ENCODE measurements around the gene CHRDL2.
"Not testable (repeated sequence)": the region's sequence is repeated elsewhere in the genome, so short reads cannot be mapped to it uniquely, and the experiment has no call there.

Gene CHRDL2

DNA sequence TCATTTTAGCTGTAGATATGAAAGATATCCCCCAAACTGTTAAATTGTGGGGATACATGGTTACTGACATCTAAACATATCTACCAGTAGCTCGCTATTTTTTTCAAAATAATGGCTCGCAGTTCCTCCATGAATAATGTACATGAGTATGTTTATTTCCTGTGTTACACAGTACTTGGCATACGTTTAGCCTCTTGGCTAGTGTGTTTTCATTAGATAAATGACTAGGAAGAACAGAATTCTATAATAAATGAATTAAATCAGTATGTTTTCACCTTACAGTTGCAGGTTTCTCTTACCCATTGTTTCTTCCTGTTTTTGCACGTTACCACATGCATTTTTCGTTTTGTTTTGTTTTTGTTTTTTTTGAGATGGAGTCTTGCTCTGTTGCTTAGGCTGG is 39.2 kb upstream of the CHRDL2 start:
- no peak for DNase-seq
- Histone ChIP-seq H3K23ac (ENCODE audit: low read length) (no peak overlapping the region), H3K4me2 (ENCODE audit: low read length) (no peak overlapping the region), H3K18ac (ENCODE audit: low read length) (no peak overlapping the region), H4K12ac (ENCODE audit: low read depth, low read length) (no peak overlapping the region), H4K91ac (ENCODE audit: low read depth, low read length) (no peak overlapping the region), H3K79me1 (ENCODE audit: low read length) (no peaks in the 10 kb centered on the region), H3K27ac (ENCODE audit: low read depth, low read length) (no peak overlapping the region), H3K27me3 (ENCODE audit: insufficient read depth, low read length) (no peaks in the 10 kb centered on the region), H2AK5ac (ENCODE audit: low read length) (no peak overlapping the region), H2AFZ (ENCODE audit: insufficient read depth, low read length, poor library complexity) (no peak overlapping the region), H3K4me3 (ENCODE audit: low read depth, low read length) (no peak overlapping the region), H3K79me2 (ENCODE audit: control insufficient read depth, insufficient read depth, low read length, poor library complexity) (no peaks in the 10 kb centered on the region), H2BK120ac (ENCODE audit: insufficient read depth, low read length, poor library complexity) (no peak overlapping the region), H3K9ac (ENCODE audit: low read length) (no peak overlapping the region), H2BK5ac (ENCODE audit: low read depth, low read length, poor library complexity) (no peak overlapping the region), H3K14ac (ENCODE audit: low read length) (no peak overlapping the region), H3K4ac (ENCODE audit: low read depth, low read length) (no peak overlapping the region), H3K36me3 (ENCODE audit: control insufficient read depth in 1 of 2, insufficient read depth in 2 of 2, low read length in 2 of 2) (no peaks in the 10 kb centered on the region), H4K8ac (ENCODE audit: low read depth, low read length) (no peak overlapping the region), H2BK12ac (ENCODE audit: low read length) (no peak overlapping the region), H3K9me3 (ENCODE audit: insufficient read depth, low read depth, low read length) (no peaks in the 10 kb centered on the region), H3K4me1 (ENCODE audit: control insufficient read depth in 1 of 2, insufficient read depth in 2 of 2, low read length in 2 of 2) (no peaks in the 10 kb centered on the region)
- no CpG with 5 or more reads among the region's 5 CpGs for WGBS (ENCODE audit: extremely low coverage, insufficient coverage, insufficient read length)

DNA sequence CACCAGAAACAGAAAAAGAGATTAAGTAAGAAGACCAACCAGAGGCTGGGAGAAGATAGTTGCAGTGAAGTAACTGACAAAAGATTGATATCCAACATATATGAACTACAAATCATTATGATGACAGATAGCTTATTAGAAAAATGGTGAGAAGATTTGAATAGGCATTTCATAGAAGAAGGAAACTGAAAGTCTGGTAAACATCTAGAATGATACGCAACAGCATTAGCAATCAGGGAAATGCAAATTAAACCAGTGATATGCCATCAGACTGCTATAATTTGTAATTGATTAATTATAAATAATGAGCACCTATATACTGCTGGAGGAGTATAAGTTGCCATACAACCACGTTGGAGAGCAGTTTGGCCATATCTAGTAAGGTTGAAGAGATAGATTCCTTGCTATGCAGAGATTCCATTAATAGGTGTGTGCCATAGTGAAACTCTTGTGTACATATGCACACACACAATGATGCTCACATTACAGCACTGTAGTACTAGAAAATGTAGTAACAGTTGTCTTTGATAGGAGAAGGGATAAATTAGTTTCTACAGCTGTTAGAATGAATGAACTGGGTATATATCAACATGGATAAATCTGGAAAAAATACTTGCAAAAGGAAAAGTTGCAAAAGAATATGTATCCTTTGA is 38.0 kb upstream of the CHRDL2 start:
- no peak overlapping the region for H3K4me3 ChIP-seq (ENCODE audit: low read depth, low read length)
- no peaks in the 10 kb centered on the region for H3K79me1 ChIP-seq (ENCODE audit: low read length)
- no peak overlapping the region for H2AFZ ChIP-seq (ENCODE audit: insufficient read depth, low read length, poor library complexity)
- H3K4me2 ChIP-seq (ENCODE audit: low read length): no peak overlapping the region
- no peak overlapping the region for H2BK5ac ChIP-seq (ENCODE audit: low read depth, low read length, poor library complexity)
- no peak overlapping the region for H3K27ac ChIP-seq (ENCODE audit: low read depth, low read length)
- H4K8ac ChIP-seq (ENCODE audit: low read depth, low read length): no peak overlapping the region
- no peaks in the 10 kb centered on the region for H3K27me3 ChIP-seq (ENCODE audit: insufficient read depth, low read length)
- no peak overlapping the region for H3K23ac ChIP-seq (ENCODE audit: low read length)
- no peak overlapping the region for H4K12ac ChIP-seq (ENCODE audit: low read depth, low read length)
- no peaks in the 10 kb centered on the region for H3K9me3 ChIP-seq (ENCODE audit: insufficient read depth, low read depth, low read length)
- H3K4me1 ChIP-seq (ENCODE audit: control insufficient read depth in 1 of 2, insufficient read depth in 2 of 2, low read length in 2 of 2): no peaks in the 10 kb centered on the region
- H3K14ac ChIP-seq (ENCODE audit: low read length): no peak overlapping the region
- H2BK12ac ChIP-seq (ENCODE audit: low read length): no peak overlapping the region
- no peak overlapping the region for H4K91ac ChIP-seq (ENCODE audit: low read depth, low read length)
- H3K36me3 ChIP-seq (ENCODE audit: control insufficient read depth in 1 of 2, insufficient read depth in 2 of 2, low read length in 2 of 2): peaks cover under 1 to 1% of the 10 kb centered on the region in 2 experiments
- no peak for DNase-seq
- H3K4ac ChIP-seq (ENCODE audit: low read depth, low read length): no peak overlapping the region
- no peak overlapping the region for H2BK120ac ChIP-seq (ENCODE audit: insufficient read depth, low read length, poor library complexity)
- H3K9ac ChIP-seq (ENCODE audit: low read length): no peak overlapping the region
- no peak overlapping the region for H3K18ac ChIP-seq (ENCODE audit: low read length)
- H2AK5ac ChIP-seq (ENCODE audit: low read length): no peak overlapping the region
- no CpG with 5 or more reads among the region's 2 CpGs for whole genome bisulfite sequencing (ENCODE audit: extremely low coverage, insufficient coverage, insufficient read length)
- no peaks in the 10 kb centered on the region for H3K79me2 ChIP-seq (ENCODE audit: control insufficient read depth, insufficient read depth, low read length, poor library complexity)

DNA sequence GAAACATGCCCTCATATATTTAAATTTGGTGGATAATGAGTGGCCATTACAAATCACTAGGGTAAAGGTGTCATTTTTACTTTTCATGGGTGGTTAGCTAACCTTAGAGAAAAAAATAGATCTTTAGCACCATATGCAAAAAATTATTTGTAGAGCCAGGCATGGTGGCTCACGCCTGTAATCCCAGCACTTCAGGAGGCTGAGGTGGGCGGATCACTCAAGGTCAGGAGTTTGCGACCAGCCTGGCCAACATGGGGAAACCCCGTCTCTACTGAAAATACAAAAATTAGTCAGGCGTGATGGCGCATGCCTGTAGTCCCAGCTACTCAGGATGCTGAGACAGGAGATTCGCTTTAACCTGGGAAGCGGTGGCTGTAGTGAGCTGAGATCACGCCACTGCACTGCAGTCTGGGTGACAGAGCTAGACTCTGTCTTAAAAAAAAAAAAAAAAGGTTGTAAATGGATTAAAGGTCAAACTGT is 37.0 kb upstream of the CHRDL2 start:
- H2BK120ac ChIP-seq (ENCODE audit: insufficient read depth, low read length, poor library complexity); H3K79me2 ChIP-seq (ENCODE audit: control insufficient read depth, insufficient read depth, low read length, poor library complexity); H3K36me3 ChIP-seq (ENCODE audit: control insufficient read depth in 1 of 2, insufficient read depth in 2 of 2, low read length in 2 of 2); H3K4me3 ChIP-seq (ENCODE audit: low read depth, low read length); H3K4me1 ChIP-seq (ENCODE audit: control insufficient read depth in 1 of 2, insufficient read depth in 2 of 2, low read length in 2 of 2); H3K23ac ChIP-seq (ENCODE audit: low read length); H3K18ac ChIP-seq (ENCODE audit: low read length); H3K4ac ChIP-seq (ENCODE audit: low read depth, low read length); H3K27ac ChIP-seq (ENCODE audit: low read depth, low read length); H4K12ac ChIP-seq (ENCODE audit: low read depth, low read length); H2AK5ac ChIP-seq (ENCODE audit: low read length); H2AFZ ChIP-seq (ENCODE audit: insufficient read depth, low read length, poor library complexity); H4K8ac ChIP-seq (ENCODE audit: low read depth, low read length); H3K4me2 ChIP-seq (ENCODE audit: low read length); H2BK12ac ChIP-seq (ENCODE audit: low read length); H3K9me3 ChIP-seq (ENCODE audit: insufficient read depth, low read depth, low read length); H3K9ac ChIP-seq (ENCODE audit: low read length); H4K91ac ChIP-seq (ENCODE audit: low read depth, low read length); H3K27me3 ChIP-seq (ENCODE audit: insufficient read depth, low read length); H3K14ac ChIP-seq (ENCODE audit: low read length); H2BK5ac ChIP-seq (ENCODE audit: low read depth, low read length, poor library complexity); H3K79me1 ChIP-seq (ENCODE audit: low read length); DNase-seq: not testable (repeated sequence)
- WGBS (ENCODE audit: extremely low coverage, insufficient coverage, insufficient read length): no CpG with 5 or more reads among the region's 9 CpGs

DNA sequence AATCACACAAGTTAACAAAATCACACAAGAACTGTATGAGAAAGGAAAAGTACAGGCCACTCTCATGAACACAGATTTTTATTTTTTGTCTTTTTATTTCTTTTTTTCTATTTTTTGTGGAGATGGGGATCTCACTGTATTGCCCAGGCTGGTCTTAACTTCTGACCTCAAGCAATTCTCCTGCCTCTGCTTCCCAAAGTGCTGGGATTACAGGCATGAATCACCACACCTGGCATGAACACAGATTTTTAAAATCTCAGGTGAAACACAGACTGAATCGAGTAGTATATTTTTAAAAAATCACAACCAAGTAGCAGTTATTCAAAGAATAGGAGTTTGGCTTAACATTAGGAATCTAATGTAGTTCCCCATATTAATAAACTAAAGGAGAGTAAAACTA is 35.7 kb upstream of the CHRDL2 start:
- Histone ChIP-seq H3K18ac (ENCODE audit: low read length) (no peak overlapping the region), H4K8ac (ENCODE audit: low read depth, low read length) (no peak overlapping the region), H3K79me2 (ENCODE audit: control insufficient read depth, insufficient read depth, low read length, poor library complexity) (no peaks in the 10 kb centered on the region), H4K12ac (ENCODE audit: low read depth, low read length) (no peak overlapping the region), H2BK120ac (ENCODE audit: insufficient read depth, low read length, poor library complexity) (no peak overlapping the region), H2AK5ac (ENCODE audit: low read length) (no peak overlapping the region), H3K27ac (ENCODE audit: low read depth, low read length) (no peak overlapping the region), H2AFZ (ENCODE audit: insufficient read depth, low read length, poor library complexity) (no peak overlapping the region), H3K9me3 (ENCODE audit: insufficient read depth, low read depth, low read length) (no peaks in the 10 kb centered on the region), H3K27me3 (ENCODE audit: insufficient read depth, low read length) (no peaks in the 10 kb centered on the region), H3K23ac (ENCODE audit: low read length) (no peak overlapping the region), H4K91ac (ENCODE audit: low read depth, low read length) (no peak overlapping the region), H3K4me2 (ENCODE audit: low read length) (no peak overlapping the region), H3K4me3 (ENCODE audit: low read depth, low read length) (no peak overlapping the region), H2BK12ac (ENCODE audit: low read length) (no peak overlapping the region), H3K79me1 (ENCODE audit: low read length) (no peaks in the 10 kb centered on the region), H3K9ac (ENCODE audit: low read length) (no peak overlapping the region), H3K4me1 (ENCODE audit: control insufficient read depth in 1 of 2, insufficient read depth in 2 of 2, low read length in 2 of 2) (no peaks in the 10 kb centered on the region), H3K36me3 (ENCODE audit: control insufficient read depth in 1 of 2, insufficient read depth in 2 of 2, low read length in 2 of 2) (peaks cover 1 to 4% of the 10 kb centered on the region in 2 experiments), H3K14ac (ENCODE audit: low read length) (no peak overlapping the region), H2BK5ac (ENCODE audit: low read depth, low read length, poor library complexity) (no peak overlapping the region), H3K4ac (ENCODE audit: low read depth, low read length) (no peak overlapping the region)
- no CpG with 5 or more reads among the region's 1 CpG for WGBS (ENCODE audit: extremely low coverage, insufficient coverage, insufficient read length)
- DNase-seq: no peak
